ENCODE results near the gene ADAMTSL1.

ADAMTSL1 gene

GRCh38 chr9:18799428-18799827 is 325.5 kb downstream of the ADAMTSL1 start:
- H3K4me3 ChIP-seq (ENCODE audit: low read depth in 1 of 2, low read length in 2 of 2), result no peak overlapping the region
- no peak overlapping the region for H3K27ac ChIP-seq (ENCODE audit: low read length)
- H3K9me3 ChIP-seq (ENCODE audit: control insufficient read depth in 1 of 2, low read length in 2 of 2), result no peaks in the 10 kb centered on the region
- H3K4me1 ChIP-seq (ENCODE audit: control insufficient read depth in 1 of 2, insufficient read depth in 2 of 2, low read length in 2 of 2), result peaks cover 0 to 8% of the 10 kb centered on the region in 2 donors
- no peaks in the 10 kb centered on the region for H3K36me3 ChIP-seq (ENCODE audit: control insufficient read depth in 1 of 2, insufficient read depth in 2 of 2, low read length in 2 of 2)
- no peaks in the 10 kb centered on the region for H3K27me3 ChIP-seq (ENCODE audit: low read depth, low read length)

GRCh38 chr9:18800579-18800978 is 326.6 kb downstream of the ADAMTSL1 start:
- Histone ChIP-seq H3K4me1 (ENCODE audit: control insufficient read depth in 1 of 2, insufficient read depth in 2 of 2, low read length in 2 of 2) (peaks cover 0 to 10% of the 10 kb centered on the region in 2 donors), H3K27ac (ENCODE audit: low read length) (no peak overlapping the region), H3K9me3 (ENCODE audit: control insufficient read depth in 1 of 2, low read length in 2 of 2) (no peaks in the 10 kb centered on the region), H3K4me3 (ENCODE audit: low read depth in 1 of 2, low read length in 2 of 2) (no peak overlapping the region), H3K27me3 (ENCODE audit: low read depth, low read length) (no peaks in the 10 kb centered on the region), H3K36me3 (ENCODE audit: control insufficient read depth in 1 of 2, insufficient read depth in 2 of 2, low read length in 2 of 2) (no peaks in the 10 kb centered on the region)

GRCh38 chr9:18805386-18805785 is 331.4 kb downstream of the ADAMTSL1 start:
- Histone ChIP-seq H3K27me3 (ENCODE audit: low read depth, low read length) (no peaks in the 10 kb centered on the region), H3K4me1 (ENCODE audit: control insufficient read depth in 1 of 2, insufficient read depth in 2 of 2, low read length in 2 of 2) (peaks cover 0 to 9% of the 10 kb centered on the region in 2 donors), H3K4me3 (ENCODE audit: low read depth in 1 of 2, low read length in 2 of 2) (no peak overlapping the region), H3K27ac (ENCODE audit: low read length) (no peak overlapping the region), H3K9me3 (ENCODE audit: control insufficient read depth in 1 of 2, low read length in 2 of 2) (no peaks in the 10 kb centered on the region), H3K36me3 (ENCODE audit: control insufficient read depth in 1 of 2, insufficient read depth in 2 of 2, low read length in 2 of 2) (no peaks in the 10 kb centered on the region)

DNA sequence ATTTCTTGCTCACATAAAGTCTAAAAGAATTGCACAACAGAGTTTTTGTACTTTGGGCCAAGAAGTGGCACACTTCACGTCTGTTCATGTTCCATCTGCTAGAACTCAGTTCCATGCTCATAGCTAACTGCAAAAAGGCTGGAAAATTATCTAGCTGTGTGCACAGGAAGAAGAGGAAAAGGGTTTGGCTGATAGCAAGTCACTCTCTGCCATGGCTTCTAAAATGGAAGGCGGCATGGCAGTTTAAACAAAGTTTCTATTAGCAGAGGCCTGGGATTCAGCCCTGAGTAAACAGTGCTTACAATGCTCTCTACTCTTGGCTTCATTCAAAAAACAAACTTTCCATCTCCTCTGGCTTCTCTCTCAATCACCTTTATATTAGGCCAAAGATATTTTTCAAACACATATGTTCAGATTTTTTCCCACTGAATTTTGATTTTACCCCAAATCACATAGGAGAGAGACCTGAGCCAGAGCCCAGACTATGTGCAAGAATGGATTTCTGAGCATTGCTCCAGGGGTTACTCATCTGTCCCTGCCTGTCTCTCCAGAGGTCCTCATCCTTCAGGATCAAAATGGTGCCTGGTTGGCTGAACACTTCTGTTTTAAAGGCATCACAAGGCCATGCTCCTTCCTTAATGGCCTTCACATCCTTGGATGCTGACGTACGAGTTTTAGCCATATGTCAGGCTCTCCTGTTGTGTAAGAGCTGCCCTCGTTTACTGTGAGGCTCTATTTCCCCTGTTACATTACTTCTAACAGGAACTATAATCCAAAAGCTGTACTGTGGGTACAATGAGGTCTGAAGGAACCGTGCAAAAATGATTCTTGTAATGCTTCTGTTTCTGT is 332.5 kb downstream of the ADAMTSL1 start:
- Histone ChIP-seq H3K4me3 (ENCODE audit: low read depth in 1 of 2, low read length in 2 of 2) (no peak overlapping the region), H3K4me1 (ENCODE audit: control insufficient read depth in 1 of 2, insufficient read depth in 2 of 2, low read length in 2 of 2) (peaks cover 0 to 9% of the 10 kb centered on the region in 2 donors), H3K36me3 (ENCODE audit: control insufficient read depth in 1 of 2, insufficient read depth in 2 of 2, low read length in 2 of 2) (no peaks in the 10 kb centered on the region), H3K9me3 (ENCODE audit: control insufficient read depth in 1 of 2, low read length in 2 of 2) (no peaks in the 10 kb centered on the region), H3K27me3 (ENCODE audit: low read depth, low read length) (no peaks in the 10 kb centered on the region), H3K27ac (ENCODE audit: low read length) (no peak overlapping the region)

DNA sequence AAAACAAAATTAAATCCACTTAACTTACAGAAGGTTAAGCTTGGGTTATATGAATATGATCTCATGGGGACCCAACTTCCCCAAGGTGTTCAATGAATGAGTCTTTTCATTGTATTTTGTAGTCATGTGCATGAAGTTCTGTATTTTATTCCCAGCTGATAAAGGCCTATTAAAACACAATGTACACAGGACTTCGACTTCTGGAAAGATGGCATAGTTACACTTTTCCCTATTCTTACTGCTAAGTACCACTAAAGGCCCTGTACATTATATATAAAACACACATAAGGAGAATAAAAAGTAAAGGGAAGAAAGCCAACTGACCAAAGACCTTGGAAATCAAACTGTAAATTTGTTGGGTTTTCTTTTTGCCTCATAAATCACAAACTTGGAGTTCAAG is 336.6 kb downstream of the ADAMTSL1 start:
- peaks cover 0 to 4% of the 10 kb centered on the region in 2 donors for H3K9me3 ChIP-seq (ENCODE audit: control insufficient read depth in 1 of 2, low read length in 2 of 2)
- H3K36me3 ChIP-seq (ENCODE audit: control insufficient read depth in 1 of 2, insufficient read depth in 2 of 2, low read length in 2 of 2), result no peaks in the 10 kb centered on the region

DNA sequence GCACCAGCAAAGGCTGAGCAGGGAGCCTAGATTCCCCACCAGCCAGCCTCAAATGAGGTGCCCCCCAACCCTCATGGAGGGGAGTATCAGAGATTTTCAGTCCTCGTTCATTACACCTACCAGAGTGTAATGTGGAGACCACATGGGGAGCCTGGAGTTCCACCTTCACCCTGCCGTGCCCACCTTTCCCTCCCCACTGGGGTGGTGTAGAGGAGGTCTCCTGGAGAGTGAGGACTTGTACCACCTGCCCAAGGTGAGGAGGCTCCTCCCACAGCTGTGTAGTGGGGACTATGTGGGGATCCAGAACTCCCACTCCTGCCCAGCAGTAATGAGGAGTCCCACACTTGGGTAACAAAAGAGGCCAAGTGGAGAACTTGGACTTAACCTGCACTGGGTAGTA is 337.2 kb downstream of the ADAMTSL1 start:
- no peak overlapping the region for H3K27ac ChIP-seq (ENCODE audit: low read length)
- H3K9me3 ChIP-seq (ENCODE audit: control insufficient read depth in 1 of 2, low read length in 2 of 2), result peaks cover 0 to 4% of the 10 kb centered on the region in 2 donors
- peaks cover 0 to 5% of the 10 kb centered on the region in 2 donors for H3K4me1 ChIP-seq (ENCODE audit: control insufficient read depth in 1 of 2, insufficient read depth in 2 of 2, low read length in 2 of 2)
- H3K27me3 ChIP-seq (ENCODE audit: low read depth, low read length), result no peaks in the 10 kb centered on the region
- no peak overlapping the region for H3K4me3 ChIP-seq (ENCODE audit: low read depth in 1 of 2, low read length in 2 of 2)
- no peaks in the 10 kb centered on the region for H3K36me3 ChIP-seq (ENCODE audit: control insufficient read depth in 1 of 2, insufficient read depth in 2 of 2, low read length in 2 of 2)

More for the DNA sequence above, 336.6 kb downstream of the ADAMTSL1 start:
- Histone ChIP-seq H3K27ac (ENCODE audit: low read length) (no peak overlapping the region), H3K4me1 (ENCODE audit: control insufficient read depth in 1 of 2, insufficient read depth in 2 of 2, low read length in 2 of 2) (peaks cover 0 to 7% of the 10 kb centered on the region in 2 donors), H3K27me3 (ENCODE audit: low read depth, low read length) (no peaks in the 10 kb centered on the region), H3K4me3 (ENCODE audit: low read depth in 1 of 2, low read length in 2 of 2) (no peak overlapping the region)

- Histone ChIP-seq H3K4me3 (ENCODE audit: low read depth in 1 of 2, low read length in 2 of 2) (no peak overlapping the region), H3K27ac (ENCODE audit: low read length) (no peak overlapping the region), H3K9me3 (ENCODE audit: control insufficient read depth in 1 of 2, low read length in 2 of 2) (no peaks in the 10 kb centered on the region), H3K27me3 (ENCODE audit: low read depth, low read length) (no peaks in the 10 kb centered on the region), H3K4me1 (ENCODE audit: control insufficient read depth in 1 of 2, insufficient read depth in 2 of 2, low read length in 2 of 2) (peaks cover 0 to 3% of the 10 kb centered on the region in 2 donors), H3K36me3 (ENCODE audit: control insufficient read depth in 1 of 2, insufficient read depth in 2 of 2, low read length in 2 of 2) (peaks cover 0 to 16% of the 10 kb centered on the region in 2 donors)
These were observed 345.5 kb downstream of the ADAMTSL1 start for GRCh38 chr9:18819418-18819817.

DNA sequence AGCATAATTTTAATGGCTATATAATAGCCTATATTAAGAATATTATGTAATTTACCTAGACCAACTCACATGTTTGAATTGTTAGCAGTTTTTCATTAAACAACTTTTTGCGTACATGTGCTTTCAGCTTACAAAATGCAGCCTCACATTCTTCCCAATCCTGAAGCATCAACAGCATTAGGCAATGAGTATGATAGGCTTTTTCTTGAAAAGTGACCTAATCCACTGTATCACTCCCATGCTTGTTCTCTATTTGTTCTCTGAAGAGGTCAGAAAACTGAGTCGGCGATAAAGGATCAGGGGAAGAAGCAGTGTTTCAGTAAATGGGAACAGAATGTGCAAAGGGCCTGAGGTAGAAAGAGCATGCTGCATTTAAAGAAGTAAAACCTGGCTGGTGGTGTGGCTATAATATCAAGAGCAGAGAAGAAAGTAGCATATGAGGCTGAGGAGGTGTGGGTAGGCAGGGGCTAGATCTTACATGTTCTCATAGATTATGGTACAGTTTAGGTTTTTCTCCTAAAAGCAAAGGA is 346.7 kb downstream of the ADAMTSL1 start:
- Histone ChIP-seq H3K27ac (ENCODE audit: low read length) (no peak overlapping the region), H3K36me3 (ENCODE audit: control insufficient read depth in 1 of 2, insufficient read depth in 2 of 2, low read length in 2 of 2) (peaks cover 0 to 16% of the 10 kb centered on the region in 2 donors), H3K27me3 (ENCODE audit: low read depth, low read length) (no peaks in the 10 kb centered on the region), H3K4me1 (ENCODE audit: control insufficient read depth in 1 of 2, insufficient read depth in 2 of 2, low read length in 2 of 2) (peaks cover 4 to 7% of the 10 kb centered on the region in 2 donors), H3K9me3 (ENCODE audit: control insufficient read depth in 1 of 2, low read length in 2 of 2) (no peaks in the 10 kb centered on the region), H3K4me3 (ENCODE audit: low read depth in 1 of 2, low read length in 2 of 2) (no peak overlapping the region)

DNA sequence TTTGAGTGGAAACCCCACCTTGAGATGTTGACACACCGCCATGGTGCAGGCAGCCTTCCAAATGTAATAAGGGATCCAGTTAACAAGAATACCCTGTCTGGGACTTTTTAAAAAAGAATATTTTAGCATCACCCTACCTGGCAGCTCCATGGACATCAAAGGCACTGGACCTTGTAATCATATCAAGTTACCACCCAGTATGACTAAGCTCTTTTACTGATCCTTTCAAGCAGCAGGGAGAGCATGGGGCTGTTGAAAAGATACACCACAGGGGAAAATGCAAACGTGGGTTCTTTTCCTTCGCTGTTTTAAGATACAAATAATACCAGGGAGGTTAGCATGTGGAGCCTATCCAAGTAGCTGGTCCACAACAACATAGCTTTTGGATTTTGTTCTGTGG is 347.8 kb downstream of the ADAMTSL1 start:
- Histone ChIP-seq H3K9me3 (ENCODE audit: control insufficient read depth in 1 of 2, low read length in 2 of 2) (no peaks in the 10 kb centered on the region), H3K27ac (ENCODE audit: low read length) (no peak overlapping the region), H3K4me3 (ENCODE audit: low read depth in 1 of 2, low read length in 2 of 2) (no peak overlapping the region), H3K36me3 (ENCODE audit: control insufficient read depth in 1 of 2, insufficient read depth in 2 of 2, low read length in 2 of 2) (peaks cover 0 to 16% of the 10 kb centered on the region in 2 donors), H3K4me1 (ENCODE audit: control insufficient read depth in 1 of 2, insufficient read depth in 2 of 2, low read length in 2 of 2) (peaks cover 4 to 7% of the 10 kb centered on the region in 2 donors), H3K27me3 (ENCODE audit: low read depth, low read length) (no peaks in the 10 kb centered on the region)

DNA sequence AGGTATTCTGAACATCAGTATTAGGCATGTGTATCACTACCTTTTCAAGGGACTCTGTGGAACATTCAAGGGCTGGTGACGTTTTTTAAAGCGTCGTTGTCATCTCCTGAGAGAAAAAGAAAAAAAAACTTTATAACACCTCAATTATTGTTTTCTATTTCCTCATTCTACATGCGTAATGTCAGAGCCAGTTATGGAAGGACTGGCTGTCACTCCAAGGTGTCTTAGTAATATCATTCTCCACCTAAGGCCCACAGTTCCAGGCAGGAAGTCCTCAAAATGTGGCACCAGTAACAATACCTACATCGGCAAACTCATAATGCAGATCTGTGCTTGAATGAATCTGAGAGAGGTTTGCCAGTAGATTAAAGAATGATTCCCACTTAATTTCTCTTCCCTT is 348.9 kb downstream of the ADAMTSL1 start:
- Histone ChIP-seq H3K27ac (ENCODE audit: low read length) (no peak overlapping the region), H3K4me1 (ENCODE audit: control insufficient read depth in 1 of 2, insufficient read depth in 2 of 2, low read length in 2 of 2) (peaks cover 4 to 7% of the 10 kb centered on the region in 2 donors), H3K4me3 (ENCODE audit: low read depth in 1 of 2, low read length in 2 of 2) (no peak overlapping the region), H3K27me3 (ENCODE audit: low read depth, low read length) (no peaks in the 10 kb centered on the region), H3K9me3 (ENCODE audit: control insufficient read depth in 1 of 2, low read length in 2 of 2) (no peaks in the 10 kb centered on the region), H3K36me3 (ENCODE audit: control insufficient read depth in 1 of 2, insufficient read depth in 2 of 2, low read length in 2 of 2) (peaks cover 0 to 6% of the 10 kb centered on the region in 2 donors)

- no peaks in the 10 kb centered on the region for H3K36me3 ChIP-seq (ENCODE audit: control insufficient read depth in 1 of 2, insufficient read depth in 2 of 2, low read length in 2 of 2)
- no peak overlapping the region for H3K4me3 ChIP-seq (ENCODE audit: low read depth in 1 of 2, low read length in 2 of 2)
These were observed 350.2 kb downstream of the ADAMTSL1 start for GRCh38 chr9:18824095-18824666.

More at GRCh38 chr9:18824095-18824666, 350.2 kb downstream of the ADAMTSL1 start:
- Histone ChIP-seq H3K9me3 (ENCODE audit: control insufficient read depth in 1 of 2, low read length in 2 of 2) (no peaks in the 10 kb centered on the region), H3K27me3 (ENCODE audit: low read depth, low read length) (no peaks in the 10 kb centered on the region), H3K4me1 (ENCODE audit: control insufficient read depth in 1 of 2, insufficient read depth in 2 of 2, low read length in 2 of 2) (peaks cover 4 to 7% of the 10 kb centered on the region in 2 donors), H3K27ac (ENCODE audit: low read length) (no peak overlapping the region)
